IPS-18c (cell line): ENCODE measurements around the gene OR5K3.
"Not testable (repeated sequence)": the region's sequence is repeated elsewhere in the genome, so short reads cannot be mapped to it uniquely, and the experiment has no call there.

Experiments used
- H3K4me3 ChIP-seq: 2 replicates; pipeline ENCODE4 v1.7.0; 2013; ENCODE audit warnings: low read depth, mild to moderate bottlenecking, low read length, moderate library complexity; ENCODE audit not compliant: insufficient read depth
- H3K9me3 ChIP-seq: one replicate; pipeline ENCODE4 v1.6.1; 2013; ENCODE audit warnings: mild to moderate bottlenecking, low read length, moderate library complexity; ENCODE audit not compliant: control insufficient read depth, insufficient read depth

Gene OR5K3, protein sequence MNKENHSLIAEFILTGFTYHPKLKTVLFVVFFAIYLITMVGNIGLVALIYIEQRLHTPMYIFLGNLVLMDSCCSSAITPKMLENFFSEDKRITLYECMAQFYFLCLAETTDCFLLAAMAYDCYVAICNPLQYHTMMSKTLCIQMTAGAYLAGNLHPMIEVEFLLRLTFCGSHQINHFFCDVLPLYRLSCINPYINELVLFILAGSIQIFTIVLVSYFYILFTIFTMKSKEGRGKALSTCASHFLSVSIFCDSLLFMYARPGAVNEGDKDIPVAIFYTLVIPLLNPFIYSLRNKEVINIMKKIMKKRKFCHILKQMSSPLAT

DNA sequence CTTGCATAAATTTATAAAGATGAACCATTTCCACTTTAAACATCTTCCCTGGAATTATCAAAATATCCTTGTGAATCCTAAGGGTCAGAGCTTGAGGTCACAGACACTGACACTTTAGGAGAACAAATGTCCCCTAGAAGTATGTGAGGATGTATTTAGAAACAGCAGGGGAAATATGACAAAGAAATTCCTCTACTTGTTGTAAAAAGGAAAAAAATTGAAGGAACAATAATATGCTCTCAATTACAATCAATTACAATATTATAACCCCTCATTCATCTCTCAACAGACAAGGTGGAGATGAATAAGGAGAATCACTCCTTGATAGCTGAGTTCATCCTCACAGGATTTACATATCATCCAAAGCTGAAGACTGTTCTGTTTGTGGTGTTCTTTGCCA, at the start of gene OR5K3:
Gene OR5K3, plus strand, starts transcription at position 301 of the 400 bp plus-strand sequence. Its CDS starts 0 bp downstream, at position 301.
- H3K9me3 ChIP-seq = no peaks in the 10 kb centered on the region
- no peak within 1 kb of the TSS for H3K4me3 ChIP-seq

DNA sequence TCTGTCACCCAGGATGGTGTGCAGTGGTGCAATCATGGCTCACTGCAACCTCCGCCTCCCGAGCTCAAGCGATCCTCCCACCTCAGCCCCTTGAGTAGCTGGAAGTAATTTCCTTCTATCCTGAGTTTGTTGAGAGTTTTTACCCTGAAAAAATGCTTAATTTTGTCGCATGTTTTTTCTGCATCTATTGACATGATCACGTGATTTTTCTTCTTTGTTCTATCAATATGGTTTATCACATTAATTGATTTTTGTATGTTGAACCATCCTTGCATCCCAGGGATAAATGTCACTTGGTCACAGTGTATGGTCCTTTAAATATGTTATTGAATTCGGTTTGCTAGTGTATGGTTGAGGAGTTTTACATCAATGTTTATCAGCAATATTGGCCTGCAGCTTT, 48.7 kb upstream of the OR5K3 start:
- H3K9me3 ChIP-seq = no peaks in the 10 kb centered on the region
- no peak overlapping the region for H3K4me3 ChIP-seq

DNA sequence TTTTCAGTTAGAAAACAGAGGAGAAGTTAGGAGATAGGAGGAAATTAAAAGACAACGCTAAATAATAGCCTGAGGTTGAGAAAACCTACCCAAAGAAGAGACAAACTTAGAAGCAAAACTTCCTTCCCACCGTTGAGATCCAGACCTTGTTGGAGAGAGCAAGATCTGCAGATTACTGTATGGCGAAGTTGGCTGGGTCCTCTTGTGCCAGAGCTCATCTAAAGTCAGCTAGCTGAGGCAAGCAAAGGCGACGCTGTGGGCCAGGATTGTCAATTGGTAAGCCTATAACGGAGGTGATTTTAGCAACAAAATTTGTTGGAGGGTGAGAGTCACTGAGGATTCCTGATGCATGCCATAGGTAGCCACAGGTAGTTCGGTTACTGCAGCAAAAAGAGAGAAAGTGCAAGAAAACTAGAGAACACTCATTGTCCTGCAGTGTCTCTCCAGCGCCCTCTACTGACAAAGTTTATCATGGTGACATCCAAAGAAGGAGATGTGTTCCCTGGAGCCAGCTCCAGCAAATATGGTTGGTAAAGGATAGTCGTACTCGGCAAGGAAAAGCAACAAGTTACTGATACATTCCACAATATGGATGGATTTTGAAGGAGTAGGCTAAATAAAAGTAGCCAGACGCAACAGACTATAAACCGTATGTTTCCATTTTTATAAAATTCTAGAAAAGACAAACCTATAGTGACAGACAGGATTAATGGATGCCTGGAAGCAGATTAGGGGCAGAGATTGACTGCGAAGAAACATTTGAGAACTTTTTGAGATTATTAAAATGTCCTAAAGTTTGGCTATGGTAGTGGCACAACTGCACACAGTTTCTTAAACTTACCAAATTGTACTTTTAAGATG, 46.6 kb upstream of the OR5K3 start:
- Histone ChIP-seq H3K9me3 (no peaks in the 10 kb centered on the region), H3K4me3 (no peak overlapping the region)

DNA sequence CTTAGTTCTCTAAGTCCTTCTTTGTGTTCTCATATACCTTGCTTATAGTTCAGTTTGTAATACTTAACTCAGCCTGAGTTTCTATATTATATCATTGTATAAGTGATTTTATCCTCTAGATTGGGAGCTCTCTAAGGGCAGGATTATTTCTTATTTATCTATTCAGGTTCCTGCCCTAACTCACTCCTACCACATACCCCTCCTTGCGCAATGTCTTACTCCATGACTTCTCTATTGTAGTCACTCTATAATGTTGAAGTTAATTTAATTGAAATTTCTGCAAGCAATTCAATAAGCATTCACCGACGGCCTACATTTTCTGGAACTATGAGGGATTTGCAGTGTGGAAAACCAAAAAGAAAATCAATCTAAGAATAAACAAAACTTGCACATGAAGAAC, 40.4 kb upstream of the OR5K3 start:
- Histone ChIP-seq H3K9me3 (no peaks in the 10 kb centered on the region), H3K4me3 (no peak overlapping the region)

DNA sequence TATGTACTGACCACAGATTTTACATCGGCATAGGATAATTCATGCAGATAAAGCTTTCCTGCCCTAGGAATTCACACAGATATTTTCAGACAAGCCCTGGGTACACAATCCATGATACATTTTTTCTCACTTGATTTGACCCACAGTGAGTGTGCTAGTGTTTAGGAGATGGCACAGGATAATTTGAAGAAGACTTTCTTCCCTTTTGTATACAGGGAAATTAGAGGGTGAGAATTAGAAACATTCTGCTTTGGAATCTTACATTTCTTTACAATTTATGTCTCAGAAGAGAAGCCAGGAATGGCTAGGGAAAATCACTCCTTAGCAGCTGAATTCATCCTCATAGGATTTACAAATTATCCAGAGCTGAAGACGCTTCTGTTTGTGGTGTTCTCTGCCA, 36.9 kb upstream of the OR5K3 start, which contains the start of gene OR5K4:
Gene OR5K4, plus strand, starts transcription at position 301 of the 400 bp plus-strand sequence. Its CDS starts 0 bp downstream, at position 301.
- Histone ChIP-seq H3K4me3 (no peak within 1 kb of the TSS), H3K9me3 (no peaks in the 10 kb centered on the region)

DNA sequence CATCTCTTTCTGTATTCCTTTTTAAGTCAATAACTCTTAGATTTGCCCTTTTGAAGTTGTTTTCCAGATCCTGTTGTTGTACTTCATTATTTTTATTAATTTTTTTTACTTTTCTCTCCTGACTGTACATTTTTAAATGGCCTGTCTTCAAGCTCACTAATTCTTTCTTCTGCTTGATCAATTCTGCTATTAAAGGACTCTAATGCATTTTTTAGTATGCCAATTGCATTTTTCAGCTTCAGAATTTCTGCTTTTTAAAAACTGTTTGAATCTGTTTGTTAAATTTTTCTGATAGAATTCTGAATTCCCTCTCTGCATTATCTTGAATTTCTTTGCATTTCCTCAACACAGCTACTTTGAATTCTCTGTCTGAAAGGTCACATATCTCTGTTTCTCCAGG, 31.2 kb upstream of the OR5K3 start:
- H3K4me3 ChIP-seq = no peak overlapping the region
- H3K9me3 ChIP-seq = no peaks in the 10 kb centered on the region

DNA sequence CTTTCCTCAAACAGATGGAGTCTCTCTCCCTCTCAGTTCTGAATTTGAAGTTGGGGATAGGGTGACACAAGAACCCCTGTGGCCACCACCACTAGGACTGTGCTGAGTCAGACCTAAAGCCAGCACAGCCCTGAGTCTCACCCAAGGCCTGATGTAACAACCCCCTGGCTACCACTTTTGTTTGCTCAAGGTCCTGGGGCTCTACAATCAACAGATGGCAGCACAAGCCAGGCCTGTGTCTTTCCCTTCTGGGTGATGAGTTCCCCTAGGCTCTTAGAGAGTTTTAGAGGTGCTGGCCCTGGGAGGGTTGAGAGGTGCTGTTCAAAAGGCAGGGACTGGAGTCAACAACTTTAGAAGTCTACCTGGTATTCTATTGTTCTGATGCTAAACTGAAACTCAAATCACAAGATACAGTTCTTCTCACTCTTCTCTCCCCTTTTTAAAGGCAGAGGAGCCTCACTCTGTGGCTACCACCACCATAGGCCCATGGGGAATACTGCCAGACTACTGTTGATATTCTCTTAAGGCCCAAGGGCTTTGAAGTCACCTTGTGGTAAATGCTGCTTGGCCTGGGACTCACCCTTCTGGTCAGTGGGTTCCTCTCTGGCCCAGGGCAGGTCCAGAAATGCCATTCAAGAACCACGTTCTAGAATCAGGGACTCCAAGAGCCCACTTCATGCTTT, 30.3 kb upstream of the OR5K3 start:
- Histone ChIP-seq H3K9me3 (no peaks in the 10 kb centered on the region), H3K4me3 (no peak overlapping the region)

DNA sequence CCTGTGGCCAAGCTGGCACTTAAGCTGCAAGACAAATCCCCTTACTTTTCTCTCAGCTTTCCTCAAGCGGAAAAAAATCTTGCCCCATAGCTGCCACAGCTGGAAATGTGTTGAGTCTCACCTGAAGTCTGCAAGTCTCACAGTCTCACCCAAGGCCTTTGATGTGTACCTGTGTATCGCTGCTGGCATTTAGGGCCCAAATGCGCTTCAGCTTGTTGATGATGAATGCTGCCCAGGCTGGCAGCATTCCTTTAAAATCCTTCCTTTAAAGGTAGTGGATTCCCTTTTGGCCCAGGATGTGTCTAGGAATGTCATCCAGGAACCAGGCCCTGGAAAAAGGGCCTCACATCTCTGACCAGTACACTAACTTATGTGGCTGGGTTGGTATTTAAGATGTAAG, 29.8 kb upstream of the OR5K3 start:
- H3K4me3 ChIP-seq = no peak overlapping the region
- no peaks in the 10 kb centered on the region for H3K9me3 ChIP-seq

DNA sequence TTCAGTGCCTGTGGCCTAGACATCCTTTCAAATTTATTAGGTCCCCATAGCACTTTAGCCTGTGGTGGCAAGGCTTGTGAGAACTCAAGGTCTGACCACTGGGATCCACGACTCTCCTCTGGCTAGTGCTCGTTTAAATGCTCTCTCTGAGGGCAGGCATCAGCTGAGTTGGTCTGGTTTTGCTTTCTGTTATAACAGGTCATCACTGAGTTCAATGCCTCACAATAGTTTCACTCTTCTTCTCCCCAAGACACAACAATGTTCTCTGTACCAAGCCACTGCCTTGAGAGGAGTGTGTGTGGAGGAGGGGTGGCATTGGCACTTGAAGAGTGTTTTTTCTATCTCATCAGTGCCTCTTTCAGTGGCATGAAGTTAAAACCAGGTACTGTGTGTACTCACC, 29.2 kb upstream of the OR5K3 start:
- no peaks in the 10 kb centered on the region for H3K9me3 ChIP-seq
- H3K4me3 ChIP-seq = no peak overlapping the region

DNA sequence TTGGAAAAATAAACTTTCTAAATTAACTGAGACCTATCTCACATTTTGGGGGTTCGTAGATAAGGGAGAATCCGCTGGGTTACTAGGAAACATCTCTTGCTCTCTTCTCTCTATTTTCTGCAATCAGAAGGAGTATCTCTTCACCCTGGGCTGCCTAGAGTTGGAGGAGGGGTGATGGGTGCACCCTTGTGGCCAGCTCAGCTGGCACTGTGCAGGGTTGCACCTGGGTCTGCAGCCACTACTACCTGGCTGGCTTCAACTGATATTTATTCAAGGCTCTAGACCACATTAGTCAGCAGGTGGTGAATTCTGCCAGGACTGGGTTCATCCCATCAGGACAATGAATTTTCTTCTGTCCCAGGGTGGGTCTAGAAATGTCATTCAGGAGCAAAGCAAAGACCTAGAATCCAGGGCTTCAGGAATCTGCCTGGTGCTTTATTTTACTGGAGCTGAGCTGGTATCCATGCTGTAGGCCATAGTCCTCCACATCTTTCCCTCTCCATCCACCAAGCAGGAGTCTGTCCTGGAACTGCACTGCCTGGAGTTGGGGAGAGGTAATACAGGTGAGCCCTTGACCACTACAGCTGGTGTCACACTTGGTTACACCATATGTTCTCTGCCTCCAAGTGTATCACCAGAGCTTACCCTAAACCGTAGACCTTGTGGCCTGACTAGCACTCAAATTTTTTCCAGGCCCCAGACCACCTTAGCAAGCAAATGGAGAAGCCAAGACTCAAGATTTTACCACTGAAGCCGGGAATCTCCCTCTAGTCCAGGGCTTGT, 22.8 kb upstream of the OR5K3 start:
- no peaks in the 10 kb centered on the region for H3K9me3 ChIP-seq
- no peak overlapping the region for H3K4me3 ChIP-seq

DNA sequence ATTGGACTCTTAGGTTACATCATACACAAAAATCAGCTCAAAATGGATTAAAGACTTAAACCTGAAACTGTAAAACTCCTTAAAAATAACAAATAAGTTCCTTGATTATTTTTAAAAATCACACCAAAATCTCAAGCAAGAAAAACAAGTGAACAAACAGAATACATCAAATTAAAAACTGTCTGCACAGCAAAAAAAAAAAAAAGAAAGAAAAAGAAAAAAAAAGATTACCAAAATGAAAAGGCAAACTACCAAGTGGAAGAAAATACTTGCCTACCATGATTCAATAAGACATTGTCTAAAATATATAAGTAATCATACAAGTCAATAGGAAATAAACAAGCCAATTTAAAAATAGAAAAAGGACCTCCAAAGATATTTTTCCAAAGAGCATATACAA, 19.3 kb upstream of the OR5K3 start:
- Histone ChIP-seq H3K4me3 (no peak overlapping the region), H3K9me3 (no peaks in the 10 kb centered on the region)

DNA sequence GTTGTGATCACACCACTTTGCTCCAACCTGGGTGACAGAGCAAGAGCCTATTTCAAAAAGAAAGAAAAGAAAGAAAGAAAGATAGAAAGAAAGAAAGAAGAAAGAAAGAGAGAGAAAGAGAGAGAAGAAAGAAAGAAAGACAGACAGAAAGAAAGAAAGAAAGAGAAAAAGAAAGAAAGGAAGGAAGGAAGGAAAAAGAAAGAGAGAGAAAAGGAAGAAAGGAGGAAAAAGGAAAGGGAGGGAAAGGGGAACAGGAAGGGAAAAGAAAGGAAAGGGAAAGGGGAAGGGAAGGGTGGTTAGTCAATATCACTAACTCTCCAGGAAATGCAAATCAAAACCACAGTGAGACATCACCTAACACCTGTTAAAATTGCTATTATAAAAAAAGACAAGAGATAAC, 18.6 kb upstream of the OR5K3 start:
- Histone ChIP-seq H3K4me3 (no peak overlapping the region), H3K9me3 (no peaks in the 10 kb centered on the region)

DNA sequence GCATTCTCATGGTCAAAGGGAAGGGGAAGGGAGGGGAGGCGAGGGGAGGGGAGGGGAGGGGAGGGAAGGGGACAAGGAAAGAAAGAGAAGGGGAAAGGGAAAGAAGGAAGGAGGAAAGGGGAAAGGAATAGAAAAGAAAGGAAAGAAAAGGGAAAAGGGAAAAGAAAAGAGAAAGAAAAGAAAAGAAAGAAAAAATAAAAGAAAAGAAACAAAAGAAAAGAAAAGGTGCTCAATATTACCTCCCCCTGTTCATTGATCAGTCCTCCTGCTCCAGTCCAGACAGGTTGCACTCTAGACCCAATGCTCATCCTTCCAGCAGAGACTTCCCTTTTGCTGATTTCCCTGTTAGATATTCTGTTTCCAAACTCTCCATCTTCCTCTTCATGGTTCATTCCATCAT, 18.0 kb upstream of the OR5K3 start:
- Histone ChIP-seq H3K9me3 (no peaks in the 10 kb centered on the region), H3K4me3 (no peak overlapping the region)

DNA sequence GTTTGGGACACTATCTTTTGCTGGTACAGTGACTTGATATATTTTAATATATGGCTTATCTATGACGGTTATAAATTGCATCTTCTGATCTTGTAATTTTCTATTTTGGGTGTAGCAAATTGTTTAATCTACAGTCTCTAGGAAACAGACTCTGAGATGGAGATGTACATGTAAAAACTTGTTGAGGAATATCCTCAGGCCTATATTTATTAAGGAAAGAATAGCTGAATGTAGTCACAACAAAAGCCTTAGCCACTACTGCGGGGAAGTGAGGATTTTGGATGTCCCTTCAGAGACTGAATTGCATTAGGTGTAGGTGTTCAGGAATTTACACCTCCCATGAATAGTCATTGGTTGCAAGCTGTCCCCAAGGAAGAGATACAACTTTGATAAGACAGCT, 13.8 kb upstream of the OR5K3 start:
- no peaks in the 10 kb centered on the region for H3K9me3 ChIP-seq
- no peak overlapping the region for H3K4me3 ChIP-seq

DNA sequence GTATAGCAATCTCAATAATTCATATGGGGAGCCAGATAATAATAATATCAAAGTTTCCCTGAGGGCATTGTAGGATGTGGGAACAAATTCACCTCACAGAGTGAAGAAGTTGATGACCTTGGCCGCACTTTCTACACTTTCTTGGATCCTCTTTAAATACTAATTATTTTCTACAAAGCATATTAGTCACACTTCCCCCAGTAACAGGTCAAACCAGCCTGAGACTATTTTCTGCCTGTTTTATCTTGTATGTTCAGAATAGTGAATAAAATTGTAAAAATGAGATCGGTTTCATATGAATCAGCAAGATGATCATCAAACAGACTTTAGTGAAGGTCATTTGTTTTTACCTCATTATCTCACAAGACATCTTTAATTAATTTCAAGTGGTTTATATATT, 2.3 kb upstream of the OR5K3 start:
- no peaks in the 10 kb centered on the region for H3K9me3 ChIP-seq
- H3K4me3 ChIP-seq = no peak overlapping the region

DNA sequence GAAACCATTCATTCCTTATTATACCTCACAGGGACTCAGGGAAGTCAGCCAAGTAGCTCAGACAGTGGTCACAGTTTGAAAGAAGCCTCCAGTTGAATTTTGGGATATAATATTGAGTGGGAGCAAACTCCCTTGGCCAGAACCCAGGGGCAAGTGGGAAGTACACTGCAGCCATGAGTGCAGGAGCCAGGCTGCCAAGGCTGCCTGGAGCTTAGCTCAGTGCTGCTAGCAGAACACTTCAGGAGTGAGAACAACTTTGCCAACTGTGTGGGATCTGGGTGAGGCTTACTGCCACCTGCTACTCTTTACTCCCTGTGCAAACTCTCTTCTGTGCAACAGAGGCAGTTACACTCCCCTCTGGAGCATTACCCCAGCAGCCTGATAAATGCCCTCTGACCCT, 4.6 kb downstream of the OR5K3 start:
- H3K9me3 ChIP-seq = peaks cover 7% of the 10 kb centered on the region
- H3K4me3 ChIP-seq = no peak overlapping the region

DNA sequence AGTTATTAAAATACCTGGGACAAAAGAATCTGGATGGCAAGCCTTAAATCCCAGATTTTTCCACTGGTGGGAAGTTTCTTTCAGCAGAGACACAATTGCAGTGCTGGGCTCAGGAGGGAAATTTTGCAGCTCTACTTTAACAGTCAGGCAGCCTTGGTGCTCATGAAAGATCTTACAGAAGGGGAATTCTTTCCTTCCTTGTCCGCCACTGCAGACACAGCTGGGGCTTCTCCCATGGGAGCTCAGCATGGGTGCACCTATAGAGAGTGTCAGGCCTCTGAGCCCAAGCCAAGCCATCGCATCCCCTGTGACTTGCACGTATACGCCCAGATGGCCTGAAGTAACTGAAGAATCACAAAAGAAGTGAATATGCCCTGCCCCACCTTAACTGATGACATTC, 6.0 kb downstream of the OR5K3 start:
- H3K9me3 ChIP-seq, H3K4me3 ChIP-seq: not testable (repeated sequence)
